ENCODE results near the gene ZNF598.
"Not testable (repeated sequence)": the region's sequence is repeated elsewhere in the genome, so short reads cannot be mapped to it uniquely, and the experiment has no call there.

Gene ZNF598

DNA sequence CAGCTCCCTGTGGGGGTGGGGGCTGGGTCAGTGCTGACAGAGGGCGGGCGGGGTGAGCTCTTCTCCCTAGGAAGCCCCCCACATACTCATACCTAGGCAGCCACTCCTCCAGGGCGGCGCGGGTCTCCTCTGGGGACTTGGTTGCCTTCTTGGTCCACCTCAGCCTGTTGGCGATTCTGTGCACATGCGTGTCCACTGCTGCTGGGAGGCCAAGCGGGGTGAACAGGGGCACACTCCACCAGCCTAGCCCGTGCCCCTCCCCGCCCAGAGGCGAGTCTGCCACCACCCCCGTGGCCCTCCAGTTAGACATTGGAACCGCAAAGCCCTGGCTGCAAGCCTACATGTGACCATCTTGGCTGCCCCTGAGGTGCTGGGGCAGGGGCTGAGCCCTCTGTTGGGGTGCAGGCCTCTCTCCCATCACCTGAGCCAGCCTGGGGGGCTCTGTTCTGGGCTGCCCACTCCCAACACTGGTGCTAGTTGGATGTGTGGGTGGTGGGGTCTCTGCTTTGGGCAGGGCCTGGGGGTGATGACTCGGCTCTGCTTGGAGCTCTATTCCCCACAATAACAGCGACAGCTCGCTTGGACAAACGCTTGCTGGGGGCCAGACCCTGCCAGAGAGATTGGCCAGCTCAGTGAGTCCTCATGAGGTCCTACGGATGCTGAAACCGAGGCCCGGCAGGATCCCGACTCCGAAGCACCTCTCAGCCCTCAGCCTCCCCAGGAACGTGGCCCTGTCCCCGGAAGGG lies 30.6 kb upstream of the ZNF598 start:
- no peak for DNase-seq

DNA sequence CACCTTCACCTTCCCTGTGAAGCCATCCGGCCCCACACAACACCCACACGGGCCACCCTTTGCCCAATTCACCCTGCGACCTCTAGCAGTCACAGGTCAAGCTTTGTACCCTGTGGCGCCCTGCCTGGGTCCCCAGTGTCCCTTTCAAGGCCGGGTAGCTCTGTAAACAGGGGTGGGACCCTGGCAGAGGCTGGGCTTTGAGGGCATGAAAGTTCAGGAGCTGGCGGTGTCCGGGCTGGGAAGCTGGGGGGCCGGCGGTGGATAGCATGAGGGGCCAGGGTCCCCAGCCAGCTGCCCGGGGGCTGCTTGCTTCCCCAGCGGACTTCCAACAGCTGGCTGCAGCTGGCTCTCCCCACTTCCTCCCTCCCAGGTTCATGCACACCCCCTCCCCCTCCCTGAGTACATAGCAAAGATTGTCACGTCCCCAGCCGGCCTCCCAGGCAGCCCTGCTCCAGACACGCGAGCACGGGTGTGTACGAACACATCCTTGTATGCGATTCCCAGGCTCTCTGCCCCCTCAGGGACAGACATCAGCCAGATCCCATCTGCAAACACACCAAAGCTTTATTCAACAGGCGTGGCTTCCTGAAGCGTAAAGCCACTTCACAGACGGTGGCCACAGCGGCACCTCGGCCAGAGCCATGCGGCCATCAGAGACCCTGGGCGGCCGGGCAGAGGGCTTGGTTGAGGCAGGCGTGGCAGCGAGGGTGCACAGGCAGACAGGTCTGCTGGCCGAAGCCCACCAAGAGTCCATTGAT lies 29.8 kb upstream of the ZNF598 start:
- no peak for DNase-seq

DNA sequence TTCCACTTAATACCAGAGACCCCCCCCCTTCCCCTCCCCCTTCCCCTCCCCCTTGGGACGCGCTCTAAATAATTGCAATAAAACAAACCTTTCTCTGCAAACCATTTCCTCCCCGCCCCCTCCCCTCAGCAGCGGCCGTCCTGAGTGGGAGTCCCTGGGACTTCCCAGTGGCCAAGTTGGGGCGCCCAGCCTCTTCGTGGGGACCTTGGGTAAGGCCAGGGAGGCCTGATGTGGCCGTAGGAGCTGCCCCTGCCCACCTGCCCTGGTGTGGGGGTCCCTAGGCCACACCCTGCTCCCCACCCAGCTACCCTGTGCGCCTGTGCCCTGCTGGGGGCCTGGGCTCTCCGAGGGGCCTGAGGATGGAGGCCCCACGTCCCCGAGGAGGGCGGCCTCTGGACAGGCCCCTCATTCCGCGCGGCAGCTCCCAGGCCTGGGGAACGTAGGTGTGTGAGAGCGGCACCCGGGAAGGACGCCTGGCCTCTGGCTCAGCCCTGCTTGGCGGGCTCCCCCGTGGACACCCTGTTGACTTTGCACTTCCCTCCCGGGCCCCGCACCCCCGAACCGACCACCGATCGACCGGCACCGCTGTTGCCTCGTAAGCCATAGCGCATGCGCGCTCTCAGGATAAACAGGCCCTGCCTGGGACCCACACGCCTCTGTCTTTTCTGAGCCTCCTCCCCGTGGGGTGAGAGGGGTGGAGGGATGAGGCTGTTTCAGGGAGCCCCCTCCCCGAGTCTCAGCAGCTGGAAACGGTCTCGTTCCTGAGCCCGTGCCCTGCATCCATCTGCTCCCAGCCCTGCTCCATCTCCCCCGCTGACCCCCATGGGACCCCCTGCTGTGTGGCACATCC lies 29.0 kb upstream of the ZNF598 start:
- no peak for DNase-seq

DNA sequence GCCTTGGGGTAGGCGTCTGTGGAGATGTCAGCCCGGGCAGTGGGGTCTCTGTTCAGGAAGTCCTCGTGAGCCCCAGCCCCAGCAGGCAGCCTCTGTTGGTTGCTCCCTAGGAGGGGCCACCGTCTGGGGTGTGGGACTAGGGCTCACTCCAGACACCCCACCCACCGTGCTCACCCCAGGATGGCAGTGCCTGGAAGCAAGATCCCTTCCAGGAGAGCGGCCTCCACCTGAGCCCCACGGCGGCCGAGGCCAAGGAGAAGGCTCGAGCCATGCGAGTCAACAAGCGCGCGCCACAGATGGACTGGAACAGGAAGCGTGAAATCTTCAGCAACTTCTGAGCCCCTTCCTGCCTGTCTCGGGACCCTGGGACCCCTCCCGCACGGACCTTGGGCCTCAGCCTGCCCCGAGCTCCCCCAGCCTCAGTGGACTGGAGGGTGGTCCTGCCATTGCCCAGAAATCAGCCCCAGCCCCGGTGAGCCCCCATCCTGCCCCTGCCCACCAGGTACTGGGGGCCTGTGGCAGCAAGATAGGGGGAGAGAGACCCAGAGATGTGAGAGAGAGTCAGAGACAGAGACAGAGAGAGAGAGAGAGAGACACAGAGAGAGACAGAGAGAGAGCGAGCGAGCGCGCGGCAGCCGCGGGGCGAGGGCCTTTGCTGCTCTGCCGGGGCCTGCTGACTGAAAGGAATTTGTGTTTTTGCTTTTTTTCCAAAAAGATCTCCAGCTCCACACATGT lies 28.2 kb upstream of the ZNF598 start:
- no peak for DNase-seq

DNA sequence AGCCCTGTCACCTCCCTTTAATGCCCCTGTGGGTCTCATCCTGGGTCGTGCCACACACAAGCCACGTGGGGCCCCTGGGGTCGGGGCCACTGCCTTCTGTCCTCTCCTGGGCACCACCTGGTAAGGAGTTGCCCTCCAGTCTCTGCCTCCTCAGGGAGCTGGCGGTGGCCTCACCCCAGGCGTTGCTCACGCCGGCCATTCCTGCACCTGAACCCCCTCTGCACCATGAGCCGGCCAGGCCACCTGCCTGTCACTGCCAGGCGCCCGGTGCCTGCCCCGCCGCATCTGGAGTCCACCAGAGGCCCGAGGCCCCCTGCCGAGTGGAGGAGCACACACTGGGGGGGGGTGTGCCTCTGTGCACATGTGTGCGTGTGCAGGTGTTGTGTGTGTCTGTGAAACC lies 27.5 kb upstream of the ZNF598 start:
- DNase-seq = no peak

DNA sequence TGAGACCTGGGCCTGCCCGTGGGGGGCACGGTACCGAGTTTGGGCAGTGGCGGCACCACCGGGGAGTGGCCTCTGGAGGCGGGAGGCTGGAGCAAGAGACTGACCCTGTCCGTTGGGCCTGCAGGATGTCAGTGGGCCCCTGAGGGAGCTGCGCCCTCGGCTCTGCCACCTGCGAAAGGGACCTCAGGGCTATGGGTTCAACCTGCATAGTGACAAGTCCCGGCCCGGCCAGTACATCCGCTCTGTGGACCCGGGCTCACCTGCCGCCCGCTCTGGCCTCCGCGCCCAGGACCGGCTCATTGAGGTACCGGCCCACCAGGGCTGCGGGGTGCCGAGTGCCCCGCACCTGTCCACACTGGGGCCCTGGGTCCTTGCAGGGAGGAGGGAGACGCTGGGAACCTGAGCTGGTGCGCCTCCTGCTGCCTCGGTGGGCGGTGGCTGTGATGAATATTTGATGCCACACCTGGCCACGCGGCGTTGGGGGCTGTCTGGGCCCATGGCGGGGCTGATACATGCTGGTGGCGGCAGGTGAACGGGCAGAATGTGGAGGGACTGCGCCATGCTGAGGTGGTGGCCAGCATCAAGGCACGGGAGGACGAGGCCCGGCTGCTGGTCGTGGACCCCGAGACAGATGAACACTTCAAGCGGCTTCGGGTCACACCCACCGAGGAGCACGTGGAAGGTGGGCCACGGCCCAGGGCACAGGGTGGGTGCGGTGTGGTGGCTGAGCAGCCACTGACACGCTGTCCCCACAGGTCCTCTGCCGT lies 26.8 kb upstream of the ZNF598 start:
- DNase-seq = no peak

DNA sequence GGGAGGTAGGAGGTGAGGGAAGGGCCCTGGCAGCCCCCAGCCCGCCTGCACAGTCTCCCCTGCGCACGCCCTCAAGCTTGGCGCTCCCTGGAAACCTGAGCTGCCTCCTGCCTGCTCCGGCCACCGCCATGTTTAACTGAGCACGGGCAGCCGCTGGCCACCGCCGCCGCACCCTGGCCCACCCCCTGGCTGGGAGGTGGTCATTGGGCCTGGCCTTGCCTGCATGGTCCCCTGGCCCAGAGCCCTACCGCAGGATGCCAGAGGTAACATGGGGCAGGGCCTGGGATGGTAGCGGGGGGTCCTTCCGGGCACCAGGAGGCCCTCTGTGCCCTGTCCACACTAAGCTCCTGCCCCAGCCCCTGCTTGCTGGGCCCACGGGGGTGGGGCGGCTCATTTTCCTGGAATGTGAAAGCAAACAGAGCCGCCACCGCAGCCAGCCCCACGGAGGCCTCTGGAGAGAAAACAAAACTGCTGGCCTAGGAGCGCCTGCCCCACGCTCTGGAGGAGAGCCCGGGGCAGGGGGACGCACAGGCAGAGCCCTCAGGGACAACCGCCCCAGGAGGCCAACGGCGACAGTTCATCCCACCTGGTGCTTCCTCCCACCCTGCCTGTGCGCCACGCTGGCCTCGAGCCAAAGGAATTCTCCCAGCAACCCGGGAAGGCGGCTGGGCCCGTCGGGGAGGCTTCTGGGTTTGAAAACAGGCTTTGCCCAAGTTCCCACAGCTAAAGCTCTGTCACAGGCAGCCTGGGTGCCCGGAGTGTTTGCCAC lies 26.0 kb upstream of the ZNF598 start:
- no peak for DNase-seq

DNA sequence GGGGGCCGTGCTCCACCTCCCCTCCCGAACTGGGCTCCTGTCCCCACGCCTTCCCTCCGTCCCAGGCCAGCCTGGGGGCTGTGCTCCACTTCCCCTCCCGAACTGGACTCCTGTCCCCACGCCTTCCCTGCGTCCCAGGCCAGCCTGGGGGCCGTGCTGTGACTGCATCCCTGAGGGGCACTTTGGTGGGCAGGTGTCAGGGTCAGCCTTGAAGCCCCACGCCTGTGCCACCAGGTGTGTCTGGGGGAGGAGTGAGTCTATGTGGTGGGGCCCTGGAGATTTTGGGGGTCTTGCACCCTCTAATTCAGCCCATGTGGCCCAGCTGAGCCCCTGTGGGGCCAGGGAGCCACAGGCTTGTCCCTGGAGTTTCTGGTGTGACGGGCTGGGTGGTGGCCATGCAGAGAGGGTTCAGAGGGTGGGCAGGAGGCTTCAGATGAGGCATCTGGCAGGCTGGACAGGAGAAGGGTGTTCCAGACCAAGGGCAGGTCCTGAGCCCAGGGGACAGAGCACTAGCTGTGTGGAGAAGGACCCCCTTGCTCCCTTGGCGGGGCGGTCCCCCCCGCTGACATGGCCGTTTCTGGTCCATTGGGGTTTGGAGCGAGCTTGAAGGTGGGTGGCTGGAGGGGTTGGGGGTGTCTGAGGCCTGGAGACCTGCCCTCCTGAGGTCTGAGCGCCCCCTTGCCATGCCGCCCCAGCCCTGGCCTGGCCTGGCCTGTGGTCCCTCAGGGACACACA lies 25.2 kb upstream of the ZNF598 start:
- DNase-seq = no peak

DNA sequence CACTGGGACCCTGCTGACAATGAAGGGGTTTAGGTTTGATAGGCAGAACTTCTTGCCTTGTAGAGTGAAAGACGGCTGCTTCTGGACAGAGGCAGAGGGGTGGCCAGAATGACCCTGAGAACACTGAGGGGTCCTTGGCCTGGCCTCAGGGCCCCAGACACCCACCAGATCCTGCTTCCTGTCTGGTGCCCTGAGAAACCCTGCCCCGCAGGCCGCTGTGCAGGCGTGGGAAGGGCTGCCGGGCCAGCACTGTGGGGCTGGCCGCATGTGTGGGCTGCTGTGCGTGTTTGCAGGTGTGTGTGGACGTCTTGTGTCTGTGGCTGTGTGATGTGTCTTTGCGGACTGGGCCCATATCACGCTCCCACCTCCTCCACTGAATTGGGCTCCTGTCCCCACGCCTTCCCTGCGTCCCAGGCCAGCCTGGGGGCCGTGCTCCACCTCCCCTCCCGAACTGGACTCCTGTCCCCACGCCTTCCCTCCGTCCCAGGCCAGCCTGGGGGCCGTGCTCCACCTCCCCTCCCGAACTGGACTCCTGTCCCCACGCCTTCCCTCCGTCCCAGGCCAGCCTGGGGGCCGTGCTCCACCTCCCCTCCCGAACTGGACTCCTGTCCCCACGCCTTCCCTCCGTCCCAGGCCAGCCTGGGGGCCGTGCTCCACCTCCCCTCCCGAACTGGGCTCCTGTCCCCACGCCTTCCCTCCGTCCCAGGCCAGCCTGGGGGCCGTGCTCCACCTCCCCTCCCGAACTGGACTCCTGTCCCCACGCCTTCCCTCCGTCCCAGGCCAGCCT lies 24.5 kb upstream of the ZNF598 start:
- not testable (repeated sequence) for DNase-seq

DNA sequence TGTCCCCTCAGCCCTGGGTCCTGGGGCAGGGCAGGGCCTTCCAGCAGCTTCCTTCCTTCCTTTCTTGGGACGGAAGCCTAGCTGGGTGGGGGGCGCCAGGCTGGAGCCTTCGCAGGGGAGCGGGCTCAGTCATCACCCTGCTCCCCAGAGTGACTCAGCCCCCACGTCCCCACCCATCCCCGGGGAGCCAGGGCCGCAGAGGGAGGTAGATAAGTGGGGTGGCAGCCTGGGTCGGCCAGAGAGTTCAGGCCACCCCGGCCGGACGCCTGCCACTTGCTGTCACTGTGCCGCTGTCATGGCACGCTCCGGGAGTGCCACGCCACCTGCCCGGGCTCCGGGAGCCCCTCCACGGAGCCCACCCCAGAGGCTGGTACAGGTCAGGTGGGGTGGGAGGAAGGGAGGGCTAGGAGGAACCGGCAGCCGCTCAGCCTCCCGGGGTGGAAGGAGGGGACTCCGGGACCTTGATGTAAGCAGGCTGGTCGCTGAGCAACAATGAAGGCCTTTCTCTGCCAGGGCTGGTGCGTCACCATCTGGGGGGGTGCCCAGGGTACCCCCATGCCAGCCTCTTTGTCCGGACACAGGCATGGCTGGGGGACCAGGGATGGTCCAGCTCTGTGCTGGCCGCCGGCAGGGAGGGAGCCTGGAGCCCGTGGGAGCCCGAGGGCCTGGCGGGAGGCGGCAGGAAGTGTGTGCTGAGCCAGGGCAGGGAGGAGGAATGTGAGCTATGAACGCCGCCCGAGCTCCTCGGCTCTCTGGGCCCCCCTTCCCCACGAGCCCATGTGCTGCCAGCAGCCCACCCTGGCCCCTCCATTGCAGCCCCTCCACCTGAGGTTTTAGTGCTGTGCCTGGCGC lies 23.7 kb upstream of the ZNF598 start:
- DNase-seq = no peak

DNA sequence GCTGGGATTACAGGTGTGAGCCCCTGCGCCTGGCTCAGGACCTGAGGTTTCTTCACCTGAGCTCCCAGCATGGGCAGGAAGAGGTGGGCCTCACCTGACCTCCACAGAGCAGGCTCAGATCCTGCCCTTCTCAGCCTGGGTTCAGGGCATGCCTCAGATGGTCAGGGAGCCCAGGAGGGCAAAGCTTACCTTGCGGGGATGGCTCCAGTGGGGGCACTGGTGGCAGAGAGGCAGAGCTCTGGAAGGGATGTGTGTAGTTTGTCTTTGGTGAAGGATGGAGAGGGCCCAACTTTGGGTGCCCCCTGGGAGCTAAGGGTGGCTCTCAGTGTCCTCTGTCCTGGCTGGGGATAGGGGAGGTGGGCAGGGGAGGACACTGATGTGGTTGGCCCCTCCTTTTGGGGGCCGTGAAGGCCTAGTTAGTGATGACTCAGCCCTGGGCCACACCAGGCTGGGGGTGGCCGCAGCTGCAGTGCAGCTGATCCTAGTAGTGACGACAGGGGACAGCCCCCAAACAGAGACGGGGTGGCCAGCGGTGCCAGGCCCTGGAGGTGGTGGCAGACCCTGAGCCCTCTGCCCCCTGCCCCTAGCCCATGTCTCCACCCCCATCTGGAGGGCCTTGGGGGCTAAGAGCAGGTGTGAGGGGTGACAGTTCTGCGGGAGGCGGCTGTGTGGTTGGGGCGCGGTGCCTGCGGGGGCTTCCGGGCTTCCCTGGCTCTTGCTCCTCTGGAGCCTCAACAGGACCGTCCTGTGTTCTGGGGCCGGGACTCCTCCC lies 22.9 kb upstream of the ZNF598 start:
- no peak for DNase-seq

DNA sequence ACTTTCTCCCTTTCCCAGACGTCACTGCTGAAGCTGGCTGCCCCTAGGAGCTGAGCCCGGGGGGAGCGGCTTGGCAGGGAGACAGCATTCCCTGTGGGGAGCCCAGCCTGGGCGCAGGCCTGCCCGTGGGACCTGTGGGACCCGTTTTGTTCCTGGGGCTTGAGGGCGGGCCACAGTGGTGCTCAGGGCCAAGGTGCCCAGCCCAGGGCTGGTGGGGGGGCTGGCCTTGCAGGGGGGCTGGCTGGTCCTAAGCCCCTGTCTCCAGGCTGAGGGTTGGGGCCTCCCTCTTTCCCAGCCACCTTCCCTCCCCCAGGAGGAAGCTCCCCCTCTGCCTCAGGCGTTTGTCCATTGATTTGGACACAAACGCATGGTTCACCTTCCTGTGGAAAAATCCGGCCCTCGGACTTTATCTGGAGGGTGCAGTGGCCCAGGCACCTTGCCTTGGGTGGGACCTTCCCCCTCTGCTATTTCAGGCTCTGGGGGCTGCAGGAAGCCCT lies 21.5 kb upstream of the ZNF598 start:
- no peak for DNase-seq

DNA sequence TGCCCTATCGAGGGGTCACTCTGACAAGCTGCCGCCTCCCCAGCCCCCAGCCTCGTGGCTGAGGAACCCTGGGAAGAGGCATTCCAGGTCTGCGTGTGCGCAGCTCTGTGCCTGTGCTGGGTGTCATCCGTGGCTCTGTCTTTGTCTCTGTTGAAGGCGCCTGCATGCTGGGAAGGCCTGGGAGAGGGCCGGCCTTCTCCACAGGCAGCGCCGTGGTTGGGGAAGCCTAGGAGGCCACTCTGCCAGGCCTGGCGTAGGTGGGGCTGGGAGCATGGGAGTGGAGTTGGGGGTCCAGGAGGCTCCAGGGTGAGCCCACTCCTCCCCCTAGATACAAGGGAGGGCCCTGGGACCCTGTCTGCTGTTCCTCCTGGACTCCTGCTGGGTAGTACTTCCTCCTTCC lies 20.4 kb upstream of the ZNF598 start:
- DNase-seq = no peak

DNA sequence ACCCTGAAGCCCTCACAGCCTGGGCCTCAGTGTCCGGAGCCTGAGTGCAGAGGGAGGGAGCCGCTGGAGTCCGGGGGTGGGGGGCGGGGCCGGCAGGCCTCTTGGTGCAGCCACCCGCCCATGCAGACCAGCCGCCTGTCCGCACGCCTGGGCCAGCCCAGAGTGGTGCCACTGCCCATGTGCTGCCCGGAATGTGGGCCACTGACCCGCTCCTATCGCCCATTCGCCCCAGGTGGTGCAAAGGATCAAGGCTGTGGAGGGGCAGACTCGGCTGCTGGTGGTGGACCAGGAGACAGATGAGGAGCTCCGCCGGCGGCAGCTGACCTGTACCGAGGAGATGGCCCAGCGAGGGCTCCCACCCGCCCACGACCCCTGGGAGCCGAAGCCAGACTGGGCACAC lies 19.7 kb upstream of the ZNF598 start:
- no peak for DNase-seq

DNA sequence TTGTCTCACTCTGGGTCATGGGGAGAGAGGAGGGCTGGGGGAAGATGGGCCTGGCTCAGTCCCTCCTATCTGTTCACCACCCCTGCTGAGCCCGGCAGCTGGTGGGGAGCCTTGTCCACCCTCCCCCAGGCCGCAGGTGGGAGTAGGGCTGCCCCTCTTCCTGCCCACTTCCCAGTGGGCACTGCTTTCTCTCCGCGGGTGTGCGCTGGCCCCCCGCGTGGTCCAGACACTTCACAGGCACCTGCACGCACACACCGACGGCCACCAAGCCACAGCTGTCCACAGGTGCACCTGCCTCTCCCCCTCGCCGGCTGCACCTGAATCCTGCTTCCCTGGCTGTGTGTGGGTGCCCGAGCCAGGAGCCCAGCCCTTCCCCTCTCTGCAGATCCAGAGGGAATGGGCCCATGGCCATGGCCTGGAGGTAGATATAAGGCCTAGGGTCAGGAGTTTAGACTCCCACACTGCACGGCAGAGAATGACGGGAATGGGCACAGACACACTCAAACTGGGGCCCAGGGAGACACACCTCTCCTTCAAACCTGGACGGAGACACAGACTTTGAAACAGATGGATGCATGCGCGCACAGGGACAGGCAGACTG lies 19.1 kb upstream of the ZNF598 start:
- DNase-seq = no peak

DNA sequence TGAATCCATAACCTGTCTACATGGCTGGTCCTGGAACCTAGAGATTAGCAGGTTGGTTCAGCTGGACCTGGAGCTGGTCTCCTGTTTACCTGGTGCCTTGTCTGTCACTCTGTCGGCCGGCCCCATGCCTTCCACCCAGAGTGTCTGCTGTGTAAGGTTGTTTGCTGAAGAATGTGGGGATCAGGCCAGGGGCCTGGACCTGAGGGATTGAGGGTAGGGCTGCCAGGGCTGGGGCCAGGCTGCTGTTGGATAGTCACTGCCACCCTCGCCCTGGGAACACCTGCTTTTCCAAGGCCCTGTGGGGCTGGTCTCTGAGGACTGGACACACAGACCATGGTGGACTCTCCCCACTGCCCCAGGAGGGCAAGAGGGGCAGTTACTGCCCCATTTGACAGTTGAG lies 18.5 kb upstream of the ZNF598 start:
- no peak for DNase-seq
